ENCODE measurements around the gene MCTP2.
"Not testable (repeated sequence)": the region's sequence is repeated elsewhere in the genome, so short reads cannot be mapped to it uniquely, and the experiment has no call there.

MCTP2 gene

GRCh38 chr15:94235041-94235440 is 3.7 kb downstream of the MCTP2 start:
- no peak for DNase-seq (ENCODE audit: low read depth)

GRCh38 chr15:94235646-94236045 is 4.3 kb downstream of the MCTP2 start:
- DNase-seq (ENCODE audit: low read depth): no peak

- no peak for DNase-seq (ENCODE audit: low read depth)
These were observed 5.2 kb downstream of the MCTP2 start for GRCh38 chr15:94236608-94237007.

- no peak for DNase-seq (ENCODE audit: low read depth)
These were observed 6.5 kb downstream of the MCTP2 start for GRCh38 chr15:94237903-94238302.

- DNase-seq (ENCODE audit: low read depth): no peak
These were observed 7.3 kb downstream of the MCTP2 start for GRCh38 chr15:94238539-94239118.

GRCh38 chr15:94239474-94239873 is 8.1 kb downstream of the MCTP2 start:
- DNase-seq (ENCODE audit: low read depth): no peak

- DNase-seq (ENCODE audit: low read depth): no peak
These were observed 9.1 kb downstream of the MCTP2 start for GRCh38 chr15:94240480-94240879.

- DNase-seq (ENCODE audit: low read depth): no peak
These were observed 10.9 kb downstream of the MCTP2 start for GRCh38 chr15:94242257-94242656.

GRCh38 chr15:94243003-94243402 is 11.6 kb downstream of the MCTP2 start:
- DNase-seq (ENCODE audit: low read depth): not testable (repeated sequence)

- DNase-seq (ENCODE audit: low read depth): no peak
These were observed 12.1 kb downstream of the MCTP2 start for GRCh38 chr15:94243418-94243817.

- no peak for DNase-seq (ENCODE audit: low read depth)
These were observed 14.7 kb downstream of the MCTP2 start for GRCh38 chr15:94246016-94246415.

- no peak for DNase-seq (ENCODE audit: low read depth)
These were observed 16.7 kb downstream of the MCTP2 start for GRCh38 chr15:94247789-94248638.

GRCh38 chr15:94250801-94251200 is 19.4 kb downstream of the MCTP2 start:
- DNase-seq (ENCODE audit: low read depth): no peak

- DNase-seq (ENCODE audit: low read depth): no peak
These were observed 20.9 kb downstream of the MCTP2 start for GRCh38 chr15:94252223-94252766.

- no peak for DNase-seq (ENCODE audit: low read depth)
These were observed 21.6 kb downstream of the MCTP2 start for GRCh38 chr15:94252906-94253491.

GRCh38 chr15:94253742-94254141 is 22.4 kb downstream of the MCTP2 start:
- no peak for DNase-seq (ENCODE audit: low read depth)

- no peak for DNase-seq (ENCODE audit: low read depth)
These were observed 24.2 kb downstream of the MCTP2 start for GRCh38 chr15:94255540-94255939.

GRCh38 chr15:94256511-94256910 is 25.1 kb downstream of the MCTP2 start:
- DNase-seq (ENCODE audit: low read depth): no peak

GRCh38 chr15:94257776-94258175 is 26.4 kb downstream of the MCTP2 start:
- not testable (repeated sequence) for DNase-seq (ENCODE audit: low read depth)

GRCh38 chr15:94258246-94258645 is 26.9 kb downstream of the MCTP2 start:
- no peak for DNase-seq (ENCODE audit: low read depth)

- no peak for DNase-seq (ENCODE audit: low read depth)
These were observed 27.9 kb downstream of the MCTP2 start for GRCh38 chr15:94259121-94259751.

GRCh38 chr15:94259863-94260262 is 28.5 kb downstream of the MCTP2 start:
- no peak for DNase-seq (ENCODE audit: low read depth)

GRCh38 chr15:94262201-94262600 is 30.8 kb downstream of the MCTP2 start:
- no peak for DNase-seq (ENCODE audit: low read depth)

Data from stimulated activated CD8-positive, alpha-beta memory T cell treated with anti-CD3 and anti-CD28 coated beads, Interleukin-12 subunit alpha, Interleukin-12 subunit beta, amount 100 ng/mL, for 1 hour (primary cell).